K562 (cell line): ENCODE results near the gene ZDHHC1. TPM values are rescaled to one million over a fixed set of nuclear protein-coding genes. Genes with fewer than 3 reads are reported as not detected.

ENCODE experiments used
- ATAC-seq: fragments of 200-7000 bp; cut with Tn5 transposase; 3 replicates; pipeline ENCODE4 v1.9.1; 2020; ENCODE audit warnings: moderate library complexity
- BruUV-seq: library from RNA; stranded (reverse); fragments of 400-500 nt; replicated peaks from 2 replicates; lab custom pipeline; 2021; lab: Mats Ljungman, UMichigan
- CTCF ChIA-PET: fragments of 300-600 bp; formaldehyde crosslinking; extraction: SDS; loops from one replicate; lab custom pipeline; 2021; ENCODE audit warnings: low intra/inter-chr PET ratio; lab: Yijun Ruan, JAX
- POLR2A ChIA-PET: fragments of 300-600, 350-650 bp; sonication (Branson Sonifier 250); formaldehyde crosslinking; extraction: SDS; loops from one replicate; lab custom pipeline; 2021; ENCODE audit warnings: antibody characterized with exemption, inconsistent platforms; lab: Yijun Ruan, JAX
- DNase-seq, 4 experiments: peaks; one replicate each; pipeline versions ENCODE4 v3.0.0 to v3.0.0-alpha.2; 2011 to 2018; ENCODE audit warnings: low spot score in 3 of 4, mixed read lengths in 3 of 4; ENCODE audit errors: extremely low read depth in 1 of 4
- FAIRE-seq: peaks from 2 replicates; lab custom pipeline; 2011; peaks lifted over from hg19 to GRCh38; lab: Jason Lieb, UNC
- H2AFZ ChIP-seq: 2 replicates; pipeline ENCODE4 v1.6.0; 2011; ENCODE audit warnings: low read depth, low read length, control low read depth, inconsistent platforms
- H3K27ac ChIP-seq: fragments of 200-600 bp; 3 replicates; pipeline ENCODE4 v1.8.0; 2011; ENCODE audit warnings: low read depth, mild to moderate bottlenecking, control low read depth, inconsistent platforms, low read length, moderate library complexity, mixed read lengths; ENCODE audit errors: extremely low read depth
- H3K27me3 ChIP-seq, 2 experiments: fragments of 300-600 bp in 1 of 2; 2 replicates in 1 of 2; 3 replicates in 1 of 2; pipeline versions ENCODE4 v1.6.0 to v1.8.0; 2011; ENCODE audit warnings: inconsistent platforms in 2 of 2, low read length in 2 of 2, mild to moderate bottlenecking in 1 of 2, mixed read lengths in 1 of 2, moderate library complexity in 1 of 2; ENCODE audit not compliant: control insufficient read depth in 2 of 2, insufficient read depth in 2 of 2
- H3K36me3 ChIP-seq: fragments of 300-600 bp; 3 replicates; pipeline ENCODE4 v1.8.0; 2011; ENCODE audit warnings: mild to moderate bottlenecking, low read length, inconsistent platforms; ENCODE audit not compliant: control insufficient read depth, insufficient read depth
- H3K4me1 ChIP-seq, 2 experiments: fragments of 200-600 bp in 1 of 2; replicated peaks in 1 of 2; 2 replicates in 1 of 2; 3 replicates in 1 of 2; pipeline versions ENCODE4 v1.5.1 to v1.8.0; 2011; ENCODE audit warnings: inconsistent platforms in 2 of 2, low read length in 2 of 2, mild to moderate bottlenecking in 1 of 2, mixed read lengths in 1 of 2, moderate library complexity in 1 of 2; ENCODE audit not compliant: control insufficient read depth in 2 of 2, insufficient read depth in 2 of 2
- H3K4me2 ChIP-seq: 2 replicates; pipeline ENCODE4 v1.6.1; 2011; ENCODE audit warnings: low read length, control low read depth, inconsistent platforms, mixed read lengths; ENCODE audit not compliant: insufficient read depth
- H3K4me3 ChIP-seq: fragments of 200-600 bp; sonication (generic), shearing (Covaris generic); 2 replicates; pipeline ENCODE4 v1.5.1; 2016; ENCODE audit warnings: control low read depth, inconsistent platforms
- H3K79me2 ChIP-seq: fragments of 200-600 bp; 3 replicates; pipeline ENCODE4 v1.8.0; 2011; ENCODE audit warnings: low read length, inconsistent platforms; ENCODE audit not compliant: control insufficient read depth, insufficient read depth
- H3K9ac ChIP-seq, 2 experiments: 2 replicates each; pipeline versions ENCODE4 v1.6.0 to v1.6.1; 2011; ENCODE audit warnings: low read depth in 2 of 2, low read length in 2 of 2, control low read depth in 1 of 2, inconsistent platforms in 1 of 2, mild to moderate bottlenecking in 1 of 2, mixed read lengths in 1 of 2; ENCODE audit not compliant: insufficient read depth in 1 of 2
- H3K9me1 ChIP-seq: one replicate; pipeline ENCODE4 v1.6.0; 2011; ENCODE audit warnings: inconsistent platforms, mild to moderate bottlenecking, low read length, moderate library complexity; ENCODE audit not compliant: control insufficient read depth, insufficient read depth
- H3K9me3 ChIP-seq: replicated peaks from 2 replicates; pipeline ENCODE4 v1.5.1; 2011; ENCODE audit warnings: low read depth, low read length, inconsistent platforms; ENCODE audit not compliant: control insufficient read depth, insufficient read depth
- H4K20me1 ChIP-seq: replicated peaks from 2 replicates; pipeline ENCODE4 v1.6.1; 2011; ENCODE audit warnings: low read length, inconsistent platforms, mixed read lengths; ENCODE audit not compliant: control insufficient read depth, insufficient read depth
- ESRRA ChIP-seq: fragments of 450-650 bp; IDR thresholded peaks from 2 replicates; pipeline ENCODE4 v1.6.1; 2014; ENCODE audit warnings: low read depth, mild to moderate bottlenecking, moderate library complexity, borderline replicate concordance
- WGBS: fragments of 100-300 bp; shearing (Covaris generic); methylation state at CpG from one replicate; pipeline ENCODE4 v1.1.6; 2016; ENCODE audit warnings: low coverage, mixed read lengths; ENCODE audit not compliant: insufficient coverage; ENCODE audit errors: missing lambda C conversion rate; 5-methylcytosine and 5-hydroxymethylcytosine counted together
- in situ Hi-C: fragments of 300-500 bp; cut with MboI; formaldehyde crosslinking; loops from 4 replicates; pipeline ENCODE4 v1.15.0; 2018; ENCODE audit warnings: inconsistent platforms, mixed read lengths
- intact Hi-C: fragments of 100-400 bp; cut with micrococcal nuclease; formaldehyde crosslinking; loops from 2 replicates; pipeline ENCODE4 v1.14.2; 2022
- polyA plus RNA-seq, 8 experiments: library from polyadenylated mRNA; depleted of rRNA in 4 of 8; stranded (reverse) in 5 of 8; unstranded in 3 of 8; fragments of >200 nt; fragmentation: Nextera tagmentation in 2 of 8; fragmentation: Illumina TruSeq in 1 of 8; extraction: Ambion mirVana in 2 of 8; extraction: Trizol in 1 of 8; gene quantifications; 2 replicates each; pipeline versions ENCODE4 v1.2.1 to v1.2.3, GENCODE V29; 2011 to 2014; ENCODE audit warnings: inconsistent platforms in 1 of 8, missing spikeins in 1 of 8
- total RNA-seq, 7 experiments: library from RNA; depleted of rRNA in 6 of 7; stranded (reverse); fragments of >200 nt in 6 of 7; fragmentation: Illumina TruSeq in 2 of 7; extraction: Trizol in 2 of 7; gene quantifications; 2 replicates each; pipeline versions ENCODE4 v1.2.1 to v1.2.3, GENCODE V29; 2011 to 2021; ENCODE audit warnings: low replicate concordance in 1 of 7
- TF ChIP-seq, protein P1 (sequence below): fragments of 450-650 bp; IDR thresholded peaks from one replicate; pipeline ENCODE4 v1.6.1; 2018; ENCODE audit warnings: mild to moderate bottlenecking, moderate library complexity; ENCODE audit not compliant: partially characterized antibody

Gene ZDHHC1
- total and polyA plus RNA-seq, 9 of the 15 experiments (the other 6 are each of a cell fraction or from before 2014, with no cell fraction given), result 0.06 to 0.77 (median 0.25) TPM; not detected in 4

DNA sequence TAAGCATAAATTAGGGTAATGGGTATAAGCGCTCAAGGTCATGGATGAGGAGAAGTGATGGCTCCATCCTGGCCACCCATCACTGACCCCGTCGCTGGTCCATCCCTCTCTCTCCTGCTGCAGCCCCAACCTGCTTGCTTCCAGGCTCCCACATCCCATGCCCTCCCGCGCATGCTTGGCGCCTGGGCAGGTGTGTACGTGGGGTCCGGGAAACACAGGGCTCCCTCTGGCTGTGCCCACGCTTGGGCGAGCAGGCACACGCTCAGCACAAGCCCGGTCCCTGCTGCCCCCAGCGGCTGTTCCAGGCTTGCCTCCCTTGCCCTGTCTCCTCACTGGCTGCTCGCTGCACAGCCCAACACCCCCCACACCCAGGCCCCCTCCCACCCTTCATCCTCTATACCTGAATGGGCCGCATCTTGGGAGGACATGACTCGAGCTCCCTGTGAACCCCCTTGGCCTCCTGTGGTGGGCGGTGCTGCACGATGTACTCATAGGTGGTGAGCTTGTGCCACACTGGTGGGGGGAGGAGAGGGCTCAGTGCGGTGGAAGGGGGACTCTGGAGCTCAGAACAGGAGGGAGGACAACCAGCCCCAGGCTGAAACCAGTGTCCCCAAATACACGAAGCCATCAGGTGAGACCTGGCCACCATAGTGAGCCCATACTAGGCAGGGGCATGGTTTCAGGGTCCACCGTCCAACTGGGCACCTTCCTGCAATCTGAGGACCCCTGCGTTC, 18.3 kb downstream of the ZDHHC1 start:
- ATAC-seq (no peak), DNase-seq (no peak), FAIRE-seq (no peak)
- TF ChIP-seq, protein P1, sequence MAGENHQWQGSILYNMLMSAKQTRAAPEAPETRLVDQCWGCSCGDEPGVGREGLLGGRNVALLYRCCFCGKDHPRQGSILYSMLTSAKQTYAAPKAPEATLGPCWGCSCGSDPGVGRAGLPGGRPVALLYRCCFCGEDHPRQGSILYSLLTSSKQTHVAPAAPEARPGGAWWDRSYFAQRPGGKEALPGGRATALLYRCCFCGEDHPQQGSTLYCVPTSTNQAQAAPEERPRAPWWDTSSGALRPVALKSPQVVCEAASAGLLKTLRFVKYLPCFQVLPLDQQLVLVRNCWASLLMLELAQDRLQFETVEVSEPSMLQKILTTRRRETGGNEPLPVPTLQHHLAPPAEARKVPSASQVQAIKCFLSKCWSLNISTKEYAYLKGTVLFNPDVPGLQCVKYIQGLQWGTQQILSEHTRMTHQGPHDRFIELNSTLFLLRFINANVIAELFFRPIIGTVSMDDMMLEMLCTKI, result no peak
- TF ChIP-seq ESRRA, result peak; percentile 73
- peaks cover 19 to 77% of the 10 kb centered on the region in 2 experiments for H3K4me1 ChIP-seq
- no peak overlapping the region for H2AFZ ChIP-seq
- H3K9me1 ChIP-seq, result no peaks in the 10 kb centered on the region
- H3K4me3 ChIP-seq, result no peak overlapping the region
- BruUV-seq, result no TSS peak
- H3K4me2 ChIP-seq, result no peak overlapping the region
- 71% methylated on average over 15 of the region's 22 CpGs for whole genome bisulfite sequencing
- no peaks in the 10 kb centered on the region for H3K79me2 ChIP-seq
- ChIA-PET CTCF (interaction anchor here (2.0 to 2.5 kb wide), 2 partner anchors 119 to 137 kb away, joined by 9 read pairs; partner anchors contain the start of gene PLEKHG4), POLR2A (interaction anchor here (1.6 kb wide), 1 partner anchor 137 kb away, joined by 4 read pairs; no protein-coding TSS in a partner anchor)
- H3K9ac ChIP-seq, result no peak overlapping the region
- H3K27ac ChIP-seq, result no peak overlapping the region
- no peaks in the 10 kb centered on the region for H4K20me1 ChIP-seq
- H3K27me3 ChIP-seq, result peaks cover 2 to 13% of the 10 kb centered on the region in 2 experiments; a peak in 2 of 5 replicates
- no peaks in the 10 kb centered on the region for H3K9me3 ChIP-seq
- intact Hi-C loops, result loop anchor here (5.0 to 10.0 kb wide), 2 partner anchors 53 to 136 kb away; no protein-coding TSS in a partner anchor
- H3K36me3 ChIP-seq, result no peaks in the 10 kb centered on the region
- in situ Hi-C loops, result no loop called here
